Measurements from ENCODE around the gene PAF1. TPM values are rescaled to one million over a fixed set of nuclear protein-coding genes. Genes with fewer than 3 reads are reported as not detected.

The PAF1 gene
- total RNA-seq, 1 experiment from 2014 or later: 53.5 TPM

DNA sequence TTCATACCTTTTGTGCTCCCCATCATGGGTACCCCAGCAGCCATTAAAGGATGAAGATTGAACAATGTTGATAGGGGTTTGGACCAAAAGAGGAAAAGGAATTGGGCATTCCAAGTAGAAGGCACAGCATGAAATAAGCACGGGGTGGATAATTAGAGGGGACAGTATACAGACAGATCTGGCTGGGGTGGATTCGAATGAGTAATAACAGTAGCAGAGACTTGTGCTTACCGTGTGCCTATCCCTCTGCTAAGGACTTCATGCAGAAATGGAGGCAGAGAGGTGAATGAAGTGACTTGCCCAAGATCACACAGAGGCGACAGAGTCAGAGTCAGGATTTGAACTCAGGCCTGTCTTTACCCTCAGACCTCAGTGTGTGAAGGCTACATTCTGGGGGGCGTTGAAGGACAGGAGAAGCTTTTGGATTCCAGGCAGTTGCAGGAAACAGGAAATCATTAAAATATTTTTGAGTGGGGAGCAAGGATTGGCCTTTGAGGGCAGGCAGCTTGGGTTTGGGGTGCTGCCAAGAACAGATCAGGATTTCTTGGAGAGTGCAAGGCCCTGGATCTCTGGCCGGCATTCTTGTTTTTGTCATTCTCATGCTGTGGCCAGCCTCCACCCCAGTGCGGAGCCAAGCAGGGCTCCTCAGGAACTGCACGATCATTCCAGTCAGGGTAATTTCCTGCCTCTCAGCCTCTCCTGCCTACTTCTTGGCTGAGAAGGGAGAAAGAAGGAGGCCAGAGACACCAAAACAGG lies 18.7 kb downstream of the PAF1 start:
- ChIA-PET POLR2A (no interaction called here), CTCF (no interaction called here), RAD21 (ENCODE audit: low non-redundant PET in 1 of 2, low total read pairs in 2 of 2, uncharacterized antibody in 2 of 2, unreplicated experiment in 2 of 2) (no interaction called here)
- Histone ChIP-seq H3K79me2 (ENCODE audit: insufficient read depth, low read length) (no peaks in the 10 kb centered on the region), H4K20me1 (ENCODE audit: insufficient read depth) (no peaks in the 10 kb centered on the region), H3K36me3 (ENCODE audit: control insufficient read depth in 1 of 2, insufficient read depth in 2 of 2, low read length in 2 of 2) (peaks cover 34 to 61% of the 10 kb centered on the region in 2 experiments), H3K4me2 (ENCODE audit: low read length) (no peak overlapping the region), H3K4me1 (ENCODE audit: control insufficient read depth in 1 of 2, insufficient read depth in 2 of 2, low read length in 2 of 2) (no peaks in the 10 kb centered on the region), H3K27me3 (ENCODE audit: insufficient read depth, low read length) (no peaks in the 10 kb centered on the region), H3K9me3 (ENCODE audit: control insufficient read depth in 1 of 2, insufficient read depth in 1 of 2, low read depth in 1 of 2, low read length in 2 of 2) (no peaks in the 10 kb centered on the region), H3K9ac (ENCODE audit: low read length) (no peak overlapping the region), H3K9me2 (ENCODE audit: insufficient read depth) (no peaks in the 10 kb centered on the region), H3K27ac (ENCODE audit: low read depth, low read length) (no peak overlapping the region), H2AFZ (ENCODE audit: low read depth, low read length, poor library complexity, severe bottlenecking) (no peak overlapping the region), H3K4me3 (replicated peaks in 1 of 2; ENCODE audit: low read depth in 1 of 2, low read length in 2 of 2) (no peak overlapping the region)
- no peak for ATAC-seq
- no peak for TF ChIP-seq YY1 (IDR thresholded peaks at IDR 0.05; ENCODE audit: extremely low read depth, insufficient replicate concordance, low read depth, low read length)
- TF ChIP-seq, protein P1, sequence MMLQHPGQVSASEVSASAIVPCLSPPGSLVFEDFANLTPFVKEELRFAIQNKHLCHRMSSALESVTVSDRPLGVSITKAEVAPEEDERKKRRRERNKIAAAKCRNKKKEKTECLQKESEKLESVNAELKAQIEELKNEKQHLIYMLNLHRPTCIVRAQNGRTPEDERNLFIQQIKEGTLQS (IDR thresholded peaks at IDR 0.05): no peak
- TF ChIP-seq EZH2 (IDR thresholded peaks at IDR 0.05): no peak
- TF ChIP-seq ELF1 (IDR thresholded peaks at IDR 0.05; ENCODE audit: borderline replicate concordance, low read depth): no peak
- TF ChIP-seq, protein P2, sequence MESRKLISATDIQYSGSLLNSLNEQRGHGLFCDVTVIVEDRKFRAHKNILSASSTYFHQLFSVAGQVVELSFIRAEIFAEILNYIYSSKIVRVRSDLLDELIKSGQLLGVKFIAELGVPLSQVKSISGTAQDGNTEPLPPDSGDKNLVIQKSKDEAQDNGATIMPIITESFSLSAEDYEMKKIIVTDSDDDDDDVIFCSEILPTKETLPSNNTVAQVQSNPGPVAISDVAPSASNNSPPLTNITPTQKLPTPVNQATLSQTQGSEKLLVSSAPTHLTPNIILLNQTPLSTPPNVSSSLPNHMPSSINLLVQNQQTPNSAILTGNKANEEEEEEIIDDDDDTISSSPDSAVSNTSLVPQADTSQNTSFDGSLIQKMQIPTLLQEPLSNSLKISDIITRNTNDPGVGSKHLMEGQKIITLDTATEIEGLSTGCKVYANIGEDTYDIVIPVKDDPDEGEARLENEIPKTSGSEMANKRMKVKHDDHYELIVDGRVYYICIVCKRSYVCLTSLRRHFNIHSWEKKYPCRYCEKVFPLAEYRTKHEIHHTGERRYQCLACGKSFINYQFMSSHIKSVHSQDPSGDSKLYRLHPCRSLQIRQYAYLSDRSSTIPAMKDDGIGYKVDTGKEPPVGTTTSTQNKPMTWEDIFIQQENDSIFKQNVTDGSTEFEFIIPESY (IDR thresholded peaks at IDR 0.05; ENCODE audit: extremely low read depth, insufficient replicate concordance, low read length): no peak
- TF ChIP-seq, protein P3, sequence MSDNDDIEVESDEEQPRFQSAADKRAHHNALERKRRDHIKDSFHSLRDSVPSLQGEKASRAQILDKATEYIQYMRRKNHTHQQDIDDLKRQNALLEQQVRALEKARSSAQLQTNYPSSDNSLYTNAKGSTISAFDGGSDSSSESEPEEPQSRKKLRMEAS (IDR thresholded peaks at IDR 0.05): no peak
- TF ChIP-seq EGR1 (IDR thresholded peaks at IDR 0.05; ENCODE audit: low read depth): no peak
- TF ChIP-seq ZFX (IDR thresholded peaks at IDR 0.05): no peak
- TF ChIP-seq, protein P4, sequence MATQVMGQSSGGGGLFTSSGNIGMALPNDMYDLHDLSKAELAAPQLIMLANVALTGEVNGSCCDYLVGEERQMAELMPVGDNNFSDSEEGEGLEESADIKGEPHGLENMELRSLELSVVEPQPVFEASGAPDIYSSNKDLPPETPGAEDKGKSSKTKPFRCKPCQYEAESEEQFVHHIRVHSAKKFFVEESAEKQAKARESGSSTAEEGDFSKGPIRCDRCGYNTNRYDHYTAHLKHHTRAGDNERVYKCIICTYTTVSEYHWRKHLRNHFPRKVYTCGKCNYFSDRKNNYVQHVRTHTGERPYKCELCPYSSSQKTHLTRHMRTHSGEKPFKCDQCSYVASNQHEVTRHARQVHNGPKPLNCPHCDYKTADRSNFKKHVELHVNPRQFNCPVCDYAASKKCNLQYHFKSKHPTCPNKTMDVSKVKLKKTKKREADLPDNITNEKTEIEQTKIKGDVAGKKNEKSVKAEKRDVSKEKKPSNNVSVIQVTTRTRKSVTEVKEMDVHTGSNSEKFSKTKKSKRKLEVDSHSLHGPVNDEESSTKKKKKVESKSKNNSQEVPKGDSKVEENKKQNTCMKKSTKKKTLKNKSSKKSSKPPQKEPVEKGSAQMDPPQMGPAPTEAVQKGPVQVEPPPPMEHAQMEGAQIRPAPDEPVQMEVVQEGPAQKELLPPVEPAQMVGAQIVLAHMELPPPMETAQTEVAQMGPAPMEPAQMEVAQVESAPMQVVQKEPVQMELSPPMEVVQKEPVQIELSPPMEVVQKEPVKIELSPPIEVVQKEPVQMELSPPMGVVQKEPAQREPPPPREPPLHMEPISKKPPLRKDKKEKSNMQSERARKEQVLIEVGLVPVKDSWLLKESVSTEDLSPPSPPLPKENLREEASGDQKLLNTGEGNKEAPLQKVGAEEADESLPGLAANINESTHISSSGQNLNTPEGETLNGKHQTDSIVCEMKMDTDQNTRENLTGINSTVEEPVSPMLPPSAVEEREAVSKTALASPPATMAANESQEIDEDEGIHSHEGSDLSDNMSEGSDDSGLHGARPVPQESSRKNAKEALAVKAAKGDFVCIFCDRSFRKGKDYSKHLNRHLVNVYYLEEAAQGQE (IDR thresholded peaks at IDR 0.05; ENCODE audit: low read depth): no peak
- TF ChIP-seq SP1 (IDR thresholded peaks at IDR 0.05; ENCODE audit: low read depth): no peak
- no peak for TF ChIP-seq POLR2A (IDR thresholded peaks at IDR 0.05; ENCODE audit: borderline replicate concordance, extremely low read depth, insufficient read depth, insufficient read length)
- TF ChIP-seq ZNF274 (IDR thresholded peaks at IDR 0.05; ENCODE audit: low read depth, low read length): no peak
- no peak for TF ChIP-seq CEBPB (IDR thresholded peaks at IDR 0.05; ENCODE audit: low read depth)
- BruUV-seq (replicated peaks): no TSS peak
- intact Hi-C loops (cut with micrococcal nuclease): no loop called here
- DNase-seq (ENCODE audit: low read depth, low spot score): no peak
